ENCODE data around the gene ANKRD27. TPM values are rescaled to one million over a fixed set of nuclear protein-coding genes. Genes with fewer than 3 reads are reported as not detected.

The ANKRD27 gene
- total and polyA plus RNA-seq, 2 donors (not counting 1 experiment from before 2014, with no cell fraction given), result 12.9 to 43.8 TPM

DNA sequence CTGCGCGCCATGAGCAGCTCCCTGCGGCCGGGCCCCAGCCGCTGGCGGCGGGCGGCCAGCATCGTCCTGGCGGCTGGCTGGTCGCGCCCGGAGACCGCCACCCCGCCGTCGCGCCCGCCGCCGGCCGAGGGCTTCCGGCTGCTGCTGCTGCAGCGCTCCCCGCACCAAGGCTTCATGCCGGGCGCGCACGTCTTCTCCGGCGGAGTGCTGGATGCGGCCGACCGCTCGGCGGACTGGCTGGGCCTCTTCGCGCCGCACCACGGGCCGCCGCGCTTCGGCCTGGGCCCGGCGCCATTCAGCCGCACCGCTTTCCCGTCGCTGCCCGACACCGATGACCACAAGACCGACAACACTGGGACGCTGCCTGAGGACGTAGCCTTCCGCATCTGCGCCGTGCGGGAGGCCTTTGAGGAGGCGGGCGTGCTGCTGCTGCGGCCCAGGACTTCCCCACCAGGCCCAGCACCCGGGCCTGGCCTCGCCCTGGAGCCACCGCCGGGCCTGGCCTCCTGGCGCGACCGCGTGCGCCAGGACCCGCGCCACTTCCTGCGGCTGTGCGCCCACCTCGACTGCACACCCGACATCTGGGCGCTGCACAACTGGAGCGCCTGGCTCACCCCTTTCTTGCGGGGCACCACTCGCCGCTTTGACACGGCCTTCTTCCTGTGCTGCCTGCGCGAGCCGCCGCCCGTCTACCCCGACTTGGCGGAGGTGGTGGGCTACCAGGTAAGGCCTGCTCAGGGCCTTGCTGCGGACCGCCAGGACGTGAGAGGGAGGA, 17.2 kb upstream of the ANKRD27 start:
- peak; percentile 57 for ATAC-seq (ENCODE audit: low read depth)
- peak overlapping the region; percentile 91 for H3K4me3 Mint-ChIP-seq
- Histone ChIP-seq H3K9me3 (ENCODE audit: control extremely low read depth in 1 of 3, control insufficient read depth in 2 of 3, insufficient read depth in 1 of 3, low read length in 2 of 3) (peaks cover 0 to 4% (median 0%) of the 10 kb centered on the region in 3 donors), H4K20me1 (ENCODE audit: control insufficient read depth, insufficient read depth, low read length, poor library complexity, severe bottlenecking) (peaks cover 8% of the 10 kb centered on the region), H3K79me2 (ENCODE audit: control insufficient read depth, insufficient read depth, low read length) (peaks cover 39% of the 10 kb centered on the region), H2AFZ (ENCODE audit: insufficient read depth, low read depth, low read length, poor library complexity, severe bottlenecking) (peak overlapping the region; percentile 94), H3K4me3 (ENCODE audit: control extremely low read depth in 1 of 5, extremely low read depth in 1 of 5, insufficient read depth in 1 of 5, low read depth in 2 of 5, low read length in 4 of 5) (peak overlapping the region; percentile 8 to 77 (median 66)), H3K9ac (ENCODE audit: low read length) (peak overlapping the region; percentile 74), H3K36me3 (replicated peaks in 1 of 2; ENCODE audit: control extremely low read depth in 1 of 2, control insufficient read depth in 1 of 2, extremely low read depth in 1 of 2, insufficient read depth in 2 of 2, low read length in 1 of 2) (no peaks in the 10 kb centered on the region), H3K27me3 (replicated peaks in 1 of 4; ENCODE audit: control extremely low read depth in 1 of 4, control insufficient read depth in 3 of 4, insufficient read depth in 4 of 4, low read length in 3 of 4) (no peaks in the 10 kb centered on the region), H3K4me1 (ENCODE audit: control insufficient read depth in 2 of 2, insufficient read depth in 2 of 2, low read length in 2 of 2) (peaks cover 19 to 31% of the 10 kb centered on the region in 2 donors), H3K27ac (ENCODE audit: low read length in 2 of 2) (peak overlapping the region; percentile 37 to 70), H3K4me2 (replicated peaks; ENCODE audit: low read depth, low read length, poor library complexity, severe bottlenecking) (peak overlapping the region; percentile 89)
- DNase-seq, result peak; percentile 73
- ChIA-PET CTCF (interaction anchor here (0.9 to 1.9 kb wide), 4 partner anchors 8 to 17 kb away, joined by 3 to 7 read pairs (median 4); partner anchors contain the start of genes ANKRD27 and RGS9BP), POLR2A (interaction anchor here (1.4 kb wide), 1 partner anchor 16 kb away, joined by 16 read pairs; the partner anchor contains the start of genes ANKRD27 and RGS9BP)
- WGBS (ENCODE audit: insufficient coverage), result 4% methylated on average over 93 of the region's 93 CpGs
- no peaks in the 10 kb centered on the region for H3K27me3 Mint-ChIP-seq
- intact Hi-C loops (cut with micrococcal nuclease), result loop anchor here (1.0 to 5.0 kb wide), 3 partner anchors 17 to 281 kb away; partner anchors contain the start of genes ANKRD27, FAAP24, PDCD5 and RGS9BP
- no peak for TF ChIP-seq EZH2 (IDR thresholded peaks at IDR 0.05; ENCODE audit: borderline replicate concordance, insufficient read depth, low read depth, low read length, poor library complexity, severe bottlenecking)
- TF ChIP-seq, protein P1, sequence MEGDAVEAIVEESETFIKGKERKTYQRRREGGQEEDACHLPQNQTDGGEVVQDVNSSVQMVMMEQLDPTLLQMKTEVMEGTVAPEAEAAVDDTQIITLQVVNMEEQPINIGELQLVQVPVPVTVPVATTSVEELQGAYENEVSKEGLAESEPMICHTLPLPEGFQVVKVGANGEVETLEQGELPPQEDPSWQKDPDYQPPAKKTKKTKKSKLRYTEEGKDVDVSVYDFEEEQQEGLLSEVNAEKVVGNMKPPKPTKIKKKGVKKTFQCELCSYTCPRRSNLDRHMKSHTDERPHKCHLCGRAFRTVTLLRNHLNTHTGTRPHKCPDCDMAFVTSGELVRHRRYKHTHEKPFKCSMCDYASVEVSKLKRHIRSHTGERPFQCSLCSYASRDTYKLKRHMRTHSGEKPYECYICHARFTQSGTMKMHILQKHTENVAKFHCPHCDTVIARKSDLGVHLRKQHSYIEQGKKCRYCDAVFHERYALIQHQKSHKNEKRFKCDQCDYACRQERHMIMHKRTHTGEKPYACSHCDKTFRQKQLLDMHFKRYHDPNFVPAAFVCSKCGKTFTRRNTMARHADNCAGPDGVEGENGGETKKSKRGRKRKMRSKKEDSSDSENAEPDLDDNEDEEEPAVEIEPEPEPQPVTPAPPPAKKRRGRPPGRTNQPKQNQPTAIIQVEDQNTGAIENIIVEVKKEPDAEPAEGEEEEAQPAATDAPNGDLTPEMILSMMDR (IDR thresholded peaks at IDR 0.05), result no peak
- H3K4me1 Mint-ChIP-seq, result peaks cover 45% of the 10 kb centered on the region
- H3K27ac Mint-ChIP-seq, result peak overlapping the region; percentile 85
- H3K9me3 Mint-ChIP-seq (ENCODE audit: insufficient read depth), result no peaks in the 10 kb centered on the region
